H1 (cell line): ENCODE measurements around the gene FRMD4A. TPM values are rescaled to one million over a fixed set of nuclear protein-coding genes. Genes with fewer than 3 reads are reported as not detected.

Experiments used
- CTCF ChIA-PET: fragments of 300-600 bp; sonication (Branson Sonifier 250); formaldehyde crosslinking; loops from one replicate; lab custom pipeline; 2021; ENCODE audit not compliant: partially characterized antibody; lab: Charles Lee
- POLR2A ChIA-PET: fragments of 300-600 bp; sonication (Branson Sonifier 250); formaldehyde crosslinking; loops from one replicate; lab custom pipeline; 2021; ENCODE audit warnings: inconsistent platforms; ENCODE audit not compliant: partially characterized antibody; lab: Charles Lee
- DNase-seq, 2 experiments: peaks; one replicate each; pipeline versions ENCODE4 v3.0.0 to v3.0.0-alpha.2; 2010 to 2022; ENCODE audit warnings: low spot score in 2 of 2, low read depth in 1 of 2, mixed read lengths in 1 of 2
- FAIRE-seq: peaks from 2 replicates; lab custom pipeline; 2011; peaks lifted over from hg19 to GRCh38; lab: Jason Lieb, UNC
- H2AFZ ChIP-seq: 2 replicates; pipeline ENCODE4 v1.8.1; 2012; ENCODE audit warnings: low read length, inconsistent platforms
- H2AK5ac ChIP-seq: 2 replicates; pipeline ENCODE4 v1.6.1; 2013; ENCODE audit warnings: low read depth, low read length
- H2BK120ac ChIP-seq: replicated peaks from 2 replicates; pipeline ENCODE3; 2013; ENCODE audit warnings: low read depth, low read length, inconsistent platforms
- H2BK12ac ChIP-seq: 2 replicates; pipeline ENCODE4 v1.6.1; 2013; ENCODE audit warnings: low read depth, low read length
- H2BK15ac ChIP-seq: 2 replicates; pipeline ENCODE4 v1.6.1; 2013; ENCODE audit warnings: low read length
- H2BK20ac ChIP-seq: 2 replicates; pipeline ENCODE4 v1.6.1; 2013; ENCODE audit warnings: low read length
- H2BK5ac ChIP-seq: 2 replicates; pipeline ENCODE4 v1.6.1; 2013; ENCODE audit warnings: low read depth, low read length
- H3K14ac ChIP-seq: 2 replicates; pipeline ENCODE4 v1.6.1; 2013; ENCODE audit warnings: inconsistent platforms; ENCODE audit not compliant: insufficient read length
- H3K18ac ChIP-seq: 2 replicates; pipeline ENCODE4 v1.6.1; 2013; ENCODE audit warnings: low read length; ENCODE audit errors: extremely low read depth
- H3K23ac ChIP-seq: 2 replicates; pipeline ENCODE4 v1.6.1; 2013; ENCODE audit warnings: inconsistent platforms; ENCODE audit not compliant: insufficient read length
- H3K23me2 ChIP-seq: 2 replicates; pipeline ENCODE4 v1.6.1; 2013; ENCODE audit warnings: low read depth, low read length
- H3K27ac ChIP-seq: 2 replicates; pipeline ENCODE4 v1.6.1; 2011; ENCODE audit warnings: low read depth, low read length, inconsistent platforms
- H3K27me3 ChIP-seq, 4 experiments: replicated peaks in 1 of 4; 1 replicate in 1 of 4; 2 replicates in 3 of 4; pipeline versions ENCODE4 v1.6.1 to v1.8.1; 2011 to 2013; ENCODE audit warnings: low read length in 3 of 4, mild to moderate bottlenecking in 3 of 4, inconsistent platforms in 2 of 4, mixed read lengths in 2 of 4, moderate library complexity in 1 of 4; ENCODE audit not compliant: control insufficient read depth in 3 of 4, insufficient read depth in 3 of 4; ENCODE audit errors: extremely low read depth in 1 of 4
- H3K36me3 ChIP-seq, 4 experiments: 2 replicates each; pipeline versions ENCODE4 v1.6.1 to v1.8.1; 2011 to 2013; ENCODE audit warnings: mild to moderate bottlenecking in 4 of 4, low read length in 3 of 4, moderate library complexity in 2 of 4, control low read depth in 1 of 4, inconsistent platforms in 1 of 4; ENCODE audit not compliant: insufficient read depth in 4 of 4, control insufficient read depth in 2 of 4
- H3K4ac ChIP-seq: replicated peaks from 2 replicates; pipeline ENCODE3; 2013; ENCODE audit warnings: low read length, low read depth, mixed read lengths, inconsistent platforms; ENCODE audit not compliant: insufficient read length
- H3K4me1 ChIP-seq, 4 experiments: replicated peaks in 1 of 4; 1 replicate in 1 of 4; 2 replicates in 3 of 4; pipeline versions ENCODE4 v1.6.1 to v1.8.1; 2011 to 2013; ENCODE audit warnings: low read length in 3 of 4, inconsistent platforms in 2 of 4, mixed read lengths in 1 of 4; ENCODE audit not compliant: insufficient read depth in 4 of 4, control insufficient read depth in 3 of 4
- H3K4me2 ChIP-seq, 2 experiments: 2 replicates each; pipeline versions ENCODE4 v1.6.1 to v1.8.1; 2011 to 2013; ENCODE audit warnings: low read depth in 2 of 2, low read length in 2 of 2, control low read depth in 1 of 2, inconsistent platforms in 1 of 2, mild to moderate bottlenecking in 1 of 2; ENCODE audit not compliant: insufficient read depth in 1 of 2
- H3K4me3 ChIP-seq, 4 experiments: fragments of 200-600, 300-600 bp in 1 of 4; sonication (generic), shearing (Covaris generic), sonication (Bioruptor Twin) in 1 of 4; 2 replicates each; pipeline versions ENCODE4 v1.5.1 to v1.8.1; 2011 to 2016; ENCODE audit warnings: low read length in 4 of 4, low read depth in 3 of 4, control low read depth in 2 of 4, inconsistent platforms in 2 of 4, mild to moderate bottlenecking in 2 of 4, mixed read lengths in 1 of 4, moderate library complexity in 1 of 4; ENCODE audit not compliant: insufficient read depth in 2 of 4; ENCODE audit errors: extremely low read depth in 1 of 4
- H3K56ac ChIP-seq: replicated peaks from 2 replicates; pipeline ENCODE3; 2013; ENCODE audit warnings: low read depth, mild to moderate bottlenecking, mixed read lengths, low read length, inconsistent platforms; ENCODE audit not compliant: insufficient read length
- H3K79me1 ChIP-seq: 2 replicates; pipeline ENCODE4 v1.6.1; 2013; ENCODE audit warnings: low read depth, low read length, control low read depth
- H3K79me2 ChIP-seq, 2 experiments: 2 replicates each; pipeline versions ENCODE4 v1.6.1 to v1.8.1; 2012 to 2013; ENCODE audit warnings: low read length in 2 of 2, mild to moderate bottlenecking in 2 of 2, inconsistent platforms in 1 of 2; ENCODE audit not compliant: insufficient read depth in 2 of 2, control insufficient read depth in 1 of 2
- H3K9ac ChIP-seq, 4 experiments: replicated peaks in 1 of 4; 1 replicate in 1 of 4; 2 replicates in 3 of 4; pipeline versions ENCODE4 v1.6.1 to v1.8.1; 2011 to 2013; ENCODE audit warnings: low read depth in 3 of 4, low read length in 3 of 4, control low read depth in 2 of 4, mild to moderate bottlenecking in 2 of 4, moderate library complexity in 2 of 4, inconsistent platforms in 1 of 4; ENCODE audit errors: extremely low read depth in 1 of 4
- H3K9me3 ChIP-seq, 2 experiments: 2 replicates each; pipeline versions ENCODE4 v1.6.1 to v1.8.1; 2012 to 2013; ENCODE audit warnings: mild to moderate bottlenecking in 2 of 2, moderate library complexity in 2 of 2, control low read depth in 1 of 2, inconsistent platforms in 1 of 2, low read depth in 1 of 2, low read length in 1 of 2, mixed read lengths in 1 of 2; ENCODE audit not compliant: insufficient read depth in 2 of 2
- H4K20me1 ChIP-seq, 2 experiments: replicated peaks in 1 of 2; 2 replicates each; pipeline versions ENCODE3 to v1.8.1; 2011 to 2013; ENCODE audit warnings: inconsistent platforms in 2 of 2, low read length in 2 of 2, mild to moderate bottlenecking in 1 of 2; ENCODE audit not compliant: insufficient read depth in 2 of 2, control insufficient read depth in 1 of 2
- H4K5ac ChIP-seq: 2 replicates; pipeline ENCODE4 v1.6.1; 2013; ENCODE audit warnings: low read length, low read depth, mixed read lengths, inconsistent platforms; ENCODE audit not compliant: insufficient read length
- H4K8ac ChIP-seq: 2 replicates; pipeline ENCODE4 v1.8.0; 2013; ENCODE audit warnings: mild to moderate bottlenecking, moderate library complexity, low read length, inconsistent platforms; ENCODE audit not compliant: insufficient read depth; ENCODE audit errors: extremely low read depth
- H4K91ac ChIP-seq: replicated peaks from 2 replicates; pipeline ENCODE3; 2013; ENCODE audit warnings: low read length, mixed read lengths, inconsistent platforms; ENCODE audit not compliant: insufficient read length
- BACH1 ChIP-seq: IDR thresholded peaks from 2 replicates; pipeline ENCODE4 v1.6.1; 2012; ENCODE audit warnings: low read length, improper control_type of control experiment
- PHF8 ChIP-seq: fragments of 200-600 bp; sonication (generic); conservative IDR thresholded peaks from 2 replicates; pipeline ENCODE4 v1.7.1; 2012; ENCODE audit warnings: low read depth, mild to moderate bottlenecking, inconsistent platforms, low read length, moderate library complexity
- POLR2A ChIP-seq, 2 experiments: IDR thresholded peaks; 1 replicate in 1 of 2; 2 replicates in 1 of 2; pipeline ENCODE4 v1.6.1; 2011; ENCODE audit warnings: low read depth in 2 of 2, low read length in 2 of 2, mild to moderate bottlenecking in 2 of 2; ENCODE audit errors: control extremely low read depth in 1 of 2
- RXRA ChIP-seq: IDR thresholded peaks from 2 replicates; pipeline ENCODE4 v1.6.1; 2011; ENCODE audit warnings: low read depth, mild to moderate bottlenecking, low read length, moderate library complexity; ENCODE audit not compliant: insufficient read depth
- TAF7 ChIP-seq: optimal IDR thresholded peaks from 2 replicates; pipeline ENCODE3; 2011; ENCODE audit warnings: low read depth, mild to moderate bottlenecking, inconsistent platforms, low read length, moderate library complexity, borderline replicate concordance
- TCF12 ChIP-seq: IDR thresholded peaks from 2 replicates; pipeline ENCODE4 v1.6.1; 2011; ENCODE audit warnings: low read depth, mild to moderate bottlenecking, low read length
- TEAD4 ChIP-seq: IDR thresholded peaks from 2 replicates; pipeline ENCODE4 v1.6.1; 2012; ENCODE audit warnings: low read depth, low read length, inconsistent platforms, mixed read lengths
- WGBS, 2 experiments: shearing (Covaris generic) in 1 of 2; methylation state at CpG; one replicate each; pipeline versions ENCODE4 v1.1.6 to v1.1.7; 2013 to 2015; ENCODE audit warnings: low lambda C conversion rate in 2 of 2, mixed read lengths in 2 of 2, inconsistent platforms in 1 of 2, low coverage in 1 of 2, missing lambda C conversion rate in 1 of 2; ENCODE audit not compliant: insufficient replicate concordance in 2 of 2, insufficient coverage in 1 of 2, insufficient read length in 1 of 2; ENCODE audit errors: extremely low coverage in 1 of 2, missing lambda C conversion rate in 1 of 2; 5-methylcytosine and 5-hydroxymethylcytosine counted together
- polyA plus RNA-seq, 7 experiments: library from polyadenylated mRNA; depleted of rRNA in 3 of 7; stranded (reverse) in 5 of 7; unstranded in 2 of 7; fragments of >200 nt in 5 of 7; fragments of 200-250 nt in 2 of 7; gene quantifications; 1 replicate in 5 of 7; 2 replicates in 1 of 7; 4 replicates in 1 of 7; pipeline versions ENCODE4 v1.2.1 to v1.2.3, GENCODE V29; 2011 to 2013; ENCODE audit warnings: missing spikeins in 2 of 7, mixed read lengths in 2 of 7
- total RNA-seq: library from RNA; stranded (reverse); fragmentation: NEBNext Ultra II Directional; extraction: Animal tissue kit (Norgen Biotek cat#: 25700); gene quantifications from 2 replicates; pipeline ENCODE4 v1.2.1, GENCODE V29; 2021

Gene FRMD4A
- total and polyA plus RNA-seq, 2 of the 8 experiments (the other 6 are each of a cell fraction or from before 2014, with no cell fraction given), result 38.6 to 39.6 TPM

DNA sequence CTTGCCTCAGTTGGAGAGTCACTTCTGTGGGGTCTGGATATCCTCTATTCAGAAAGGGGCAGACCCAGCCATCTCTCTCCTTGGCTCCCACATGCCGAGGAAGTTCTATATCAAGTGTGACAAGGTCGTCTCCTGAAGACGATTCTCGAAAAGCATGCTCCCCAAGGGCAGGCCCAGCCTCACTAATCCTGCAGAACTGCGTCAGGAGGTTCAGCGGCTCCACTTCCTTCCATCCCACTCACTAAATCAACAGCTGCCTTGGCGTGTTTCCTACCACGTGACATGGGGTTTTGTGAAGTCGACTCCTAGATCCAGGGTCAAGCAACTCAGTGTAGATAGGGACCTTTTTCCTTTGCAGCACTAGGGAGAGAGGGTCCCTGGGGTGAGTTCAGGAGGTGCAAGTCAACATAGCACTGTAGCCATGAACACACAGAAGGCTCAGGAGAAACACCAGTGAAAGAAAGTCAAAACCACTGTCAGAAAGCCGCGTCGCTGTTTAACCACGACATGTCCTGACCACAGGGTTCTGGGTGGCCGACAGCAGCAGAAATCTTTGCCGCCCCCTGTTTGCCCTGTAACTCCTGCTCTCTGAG lies 587.5 kb downstream of the FRMD4A start:
- 89% methylated on average over 15 of the region's 15 CpGs; no CpG with 5 or more reads in 1 of the 2 experiments for WGBS, 2 experiments

More for the DNA sequence above, 587.5 kb downstream of the FRMD4A start:
- no peak overlapping the region for H3K4ac ChIP-seq
- no peaks in the 10 kb centered on the region for H3K9me3 ChIP-seq
- no peak overlapping the region; the same call in 1 of the 2 replicates for H2BK5ac ChIP-seq
- H3K4me2 ChIP-seq, result no peak overlapping the region
- H3K27ac ChIP-seq, result no peak overlapping the region
- no peak overlapping the region for H4K5ac ChIP-seq
- no peak overlapping the region for H2BK15ac ChIP-seq
- TF ChIP-seq TEAD4 (no peak), PHF8 (no peak), BACH1 (no peak), POLR2A (IDR thresholded peaks at IDR 0.05; ENCODE audit: control extremely low read depth in 1 of 2, low read depth in 2 of 2, low read length in 2 of 2) (no peak), TAF7 (no peak), TCF12 (no peak), RXRA (no peak)
- TF ChIP-seq, all 59 proteins: peak for 0
- peaks cover 0 to 3% (median 1%) of the 10 kb centered on the region in 4 experiments; a peak in 1 of 8 replicates for H3K36me3 ChIP-seq
- H3K14ac ChIP-seq, result no peak overlapping the region
- peaks cover 0 to 1% of the 10 kb centered on the region in 2 experiments for H4K20me1 ChIP-seq
- H3K4me1 ChIP-seq, result peaks cover 0 to 2% (median 0%) of the 10 kb centered on the region in 4 experiments; a peak in 1 of 7 replicates
- H2BK120ac ChIP-seq, result no peak overlapping the region
- no peak overlapping the region for H3K9ac ChIP-seq
- no peak overlapping the region for H3K18ac ChIP-seq
- no peak overlapping the region for H3K4me3 ChIP-seq
- H3K79me2 ChIP-seq, result no peaks in the 10 kb centered on the region
- H3K23ac ChIP-seq, result no peak overlapping the region
- FAIRE-seq (no peak), DNase-seq (no peak)
- no peak overlapping the region for H3K56ac ChIP-seq
- no peak overlapping the region for H2AFZ ChIP-seq
- no peak overlapping the region for H4K8ac ChIP-seq
- ChIA-PET POLR2A (no interaction called here), CTCF (interaction anchor here (0.6 to 2.6 kb wide), 4 partner anchors 12 to 290 kb away, joined by 3 to 6 read pairs (median 4); no protein-coding TSS in a partner anchor)
- no peaks in the 10 kb centered on the region for H3K27me3 ChIP-seq
- no peaks in the 10 kb centered on the region for H3K23me2 ChIP-seq
- H2AK5ac ChIP-seq, result no peak overlapping the region
- no peaks in the 10 kb centered on the region for H3K79me1 ChIP-seq
- no peak overlapping the region for H2BK12ac ChIP-seq
- no peak overlapping the region for H2BK20ac ChIP-seq
- H4K91ac ChIP-seq, result no peak overlapping the region
